ENCODE results near the gene USP10.

DNA sequence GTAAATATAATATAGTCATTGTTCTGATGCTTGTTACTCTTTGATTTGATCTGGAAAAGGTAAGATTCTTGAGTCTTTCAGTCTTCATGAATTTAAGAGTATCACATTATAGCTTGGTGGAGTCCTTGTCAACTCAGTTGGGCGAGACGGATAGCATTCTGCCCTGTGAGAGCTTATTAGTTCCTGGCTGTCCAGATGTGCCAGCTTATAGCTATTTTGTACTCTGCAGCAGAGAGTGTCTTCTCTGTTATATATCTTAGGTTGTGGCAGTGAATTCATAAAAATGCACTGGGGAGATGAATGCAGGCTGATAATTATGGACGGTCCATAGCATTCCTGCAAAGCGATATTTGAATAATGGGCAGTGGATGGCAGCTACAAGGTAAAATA, 69.0 kb downstream of the USP10 start:
- TF ChIP-seq, protein P1, sequence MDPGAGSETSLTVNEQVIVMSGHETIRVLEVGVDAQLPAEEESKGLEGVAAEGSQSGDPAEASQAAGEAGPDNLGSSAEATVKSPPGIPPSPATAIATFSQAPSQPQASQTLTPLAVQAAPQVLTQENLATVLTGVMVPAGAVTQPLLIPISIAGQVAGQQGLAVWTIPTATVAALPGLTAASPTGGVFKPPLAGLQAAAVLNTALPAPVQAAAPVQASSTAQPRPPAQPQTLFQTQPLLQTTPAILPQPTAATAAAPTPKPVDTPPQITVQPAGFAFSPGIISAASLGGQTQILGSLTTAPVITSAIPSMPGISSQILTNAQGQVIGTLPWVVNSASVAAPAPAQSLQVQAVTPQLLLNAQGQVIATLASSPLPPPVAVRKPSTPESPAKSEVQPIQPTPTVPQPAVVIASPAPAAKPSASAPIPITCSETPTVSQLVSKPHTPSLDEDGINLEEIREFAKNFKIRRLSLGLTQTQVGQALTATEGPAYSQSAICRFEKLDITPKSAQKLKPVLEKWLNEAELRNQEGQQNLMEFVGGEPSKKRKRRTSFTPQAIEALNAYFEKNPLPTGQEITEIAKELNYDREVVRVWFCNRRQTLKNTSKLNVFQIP (CRISPR knock-in tag; IDR thresholded peaks at IDR 0.05; ENCODE audit: borderline replicate concordance, low read depth): no peak
- TF ChIP-seq ISL1 (CRISPR knock-in tag; IDR thresholded peaks at IDR 0.05): no peak
- no peak for TF ChIP-seq PATZ1 (CRISPR knock-in tag; IDR thresholded peaks at IDR 0.05; ENCODE audit: borderline replicate concordance)
- TF ChIP-seq, protein P2, sequence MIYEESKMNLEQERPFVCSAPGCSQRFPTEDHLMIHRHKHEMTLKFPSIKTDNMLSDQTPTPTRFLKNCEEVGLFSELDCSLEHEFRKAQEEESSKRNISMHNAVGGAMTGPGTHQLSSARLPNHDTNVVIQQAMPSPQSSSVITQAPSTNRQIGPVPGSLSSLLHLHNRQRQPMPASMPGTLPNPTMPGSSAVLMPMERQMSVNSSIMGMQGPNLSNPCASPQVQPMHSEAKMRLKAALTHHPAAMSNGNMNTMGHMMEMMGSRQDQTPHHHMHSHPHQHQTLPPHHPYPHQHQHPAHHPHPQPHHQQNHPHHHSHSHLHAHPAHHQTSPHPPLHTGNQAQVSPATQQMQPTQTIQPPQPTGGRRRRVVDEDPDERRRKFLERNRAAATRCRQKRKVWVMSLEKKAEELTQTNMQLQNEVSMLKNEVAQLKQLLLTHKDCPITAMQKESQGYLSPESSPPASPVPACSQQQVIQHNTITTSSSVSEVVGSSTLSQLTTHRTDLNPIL (CRISPR knock-in tag; IDR thresholded peaks at IDR 0.05; ENCODE audit: low read depth): no peak

All from SK-N-SH treated with all-trans-retinoic acid at 6 μM for 48 hours (cell line).